Gastrocnemius medialis (tissue), 4 donors: ENCODE measurements around the gene CD37. TPM values are rescaled to one million over a fixed set of nuclear protein-coding genes. Genes with fewer than 3 reads are reported as not detected.
"Not testable (repeated sequence)": the region's sequence is repeated elsewhere in the genome, so short reads cannot be mapped to it uniquely, and the experiment has no call there.

Source experiments
- ATAC-seq, 2 donors: fragments of 150-250 bp; one replicate each; pipeline ENCODE4 v1.9.1; 2016
- DNase-seq, 2 donors: peaks; one replicate each; pipeline ENCODE4 v3.0.0-alpha.2; 2019
- H3K27ac ChIP-seq, 4 donors: fragments of 200-600 bp; sonication (generic); 1 replicate in 1 of 4; 2 replicates in 3 of 4; pipeline ENCODE4 v1.5.1; 2016 to 2018; ENCODE audit warnings: mild to moderate bottlenecking in 2 of 4, moderate library complexity in 1 of 4
- H3K27me3 ChIP-seq, 3 donors: fragments of 200-600 bp; sonication (generic) in 2 of 3; 1 replicate in 1 of 3; 2 replicates in 2 of 3; pipeline versions ENCODE4 v1.5.1 to v1.6.0; 2016 to 2019; ENCODE audit warnings: mild to moderate bottlenecking in 1 of 3, moderate library complexity in 1 of 3
- H3K36me3 ChIP-seq, 2 donors: fragments of 200-600 bp; sonication (generic) in 1 of 2; one replicate each; pipeline ENCODE4 v1.5.1; 2017 to 2018
- H3K4me1 ChIP-seq, 2 donors: fragments of 200-600 bp; sonication (generic) in 1 of 2; one replicate each; pipeline ENCODE4 v1.5.1; 2016 to 2017; ENCODE audit warnings: mild to moderate bottlenecking in 2 of 2
- H3K4me3 ChIP-seq, 4 donors: fragments of 200-600 bp; sonication (generic) in 3 of 4; 1 replicate in 1 of 4; 2 replicates in 3 of 4; pipeline ENCODE4 v1.5.1; 2016 to 2019; ENCODE audit warnings: mild to moderate bottlenecking in 2 of 4
- H3K9me3 ChIP-seq, 3 donors: fragments of 200-600 bp; sonication (generic) in 2 of 3; 1 replicate in 1 of 3; 2 replicates in 2 of 3; pipeline ENCODE4 v1.5.1; 2016 to 2019
- CTCF ChIP-seq, 5 experiments: fragments of 450-650 bp in 3 of 5; fragments of 200-600 bp in 2 of 5; sonication (generic) in 2 of 5; IDR thresholded peaks in 4 of 5; conservative IDR thresholded peaks in 1 of 5; 1 replicate in 4 of 5; 2 replicates in 1 of 5; pipeline ENCODE4 v1.5.1; 2016 to 2019; ENCODE audit warnings: antibody characterized with exemption in 5 of 5, mild to moderate bottlenecking in 3 of 5, moderate library complexity in 3 of 5
- POLR2A ChIP-seq, 2 donors: fragments of 450-650 bp; IDR thresholded peaks; one replicate each; pipeline ENCODE4 v1.6.1; 2017; ENCODE audit warnings: antibody characterized with exemption in 2 of 2, mild to moderate bottlenecking in 2 of 2, moderate library complexity in 2 of 2
- in situ Hi-C, 4 donors: fragments of 200-750 bp; cut with MboI; loops; one replicate each; pipeline versions ENCODE4 v1.15.0 to v1.8.0; 2017; ENCODE audit warnings: low sequenced_read_pairs in 4 of 4
- intact Hi-C: fragments of 100-400 bp; cut with DNase I; formaldehyde crosslinking; loops from one replicate; pipeline ENCODE4 v1.15.1; 2023; ENCODE audit warnings: low total_unique reads
- total RNA-seq, 4 donors: library from RNA; depleted of rRNA; stranded (reverse); fragments of >200 nt; gene quantifications; one replicate each; pipeline versions ENCODE4 v1.1.0 to v1.2.3, GENCODE V29; 2016

CD37 gene
- total RNA-seq, 4 donors from 2014 or later, result 1.6 to 8.5 (median 2.3) TPM

- Histone ChIP-seq H3K9me3 (peaks cover 0 to 4% (median 0%) of the 10 kb centered on the region in 3 donors), H3K4me3 (no peak overlapping the region), H3K36me3 (no peaks in the 10 kb centered on the region), H3K27ac (no peak overlapping the region), H3K27me3 (no peaks in the 10 kb centered on the region), H3K4me1 (peaks cover 0 to 5% of the 10 kb centered on the region in 2 donors)
- TF ChIP-seq CTCF (IDR thresholded peaks at IDR 0.05 in 4 of 5, conservative IDR thresholded peaks at IDR 0.05 in 1 of 5), result no peak
- ATAC-seq (no peak), DNase-seq (no peak)
- in situ Hi-C loops (no loop called here), intact Hi-C loops (no loop called here)
Measured at GRCh38 chr19:49318296-49318695, 16.9 kb upstream of the CD37 start.

- Histone ChIP-seq H3K4me3 (no peak within 1 kb of the TSS), H3K36me3 (no peaks in the 10 kb centered on the region), H3K27me3 (no peaks in the 10 kb centered on the region), H3K9me3 (no peaks in the 10 kb centered on the region), H3K4me1 (no peaks in the 10 kb centered on the region), H3K27ac (no peak within 1 kb of the TSS)
- no peak for DNase-seq
- no peak for TF ChIP-seq CTCF (IDR thresholded peaks at IDR 0.05 in 4 of 5, conservative IDR thresholded peaks at IDR 0.05 in 1 of 5)
- no peak for TF ChIP-seq POLR2A (IDR thresholded peaks at IDR 0.05)
- in situ Hi-C loops, result no loop called here
- no peak for ATAC-seq
- intact Hi-C loops, result no loop called here
Measured at GRCh38 chr19:49324801-49325576, 10.2 kb upstream of the CD37 start, which contains the start of gene SLC6A16. Gene SLC6A16 (minus strand): TSS chr19:49325191. CDS start chr19:49311347, 13,844 bp downstream.

GRCh38 chr19:49325756-49326155 is 9.4 kb upstream of the CD37 start:
- H3K27ac ChIP-seq, H3K9me3 ChIP-seq, ATAC-seq, H3K4me1 ChIP-seq, H3K4me3 ChIP-seq, DNase-seq, in situ Hi-C loops, H3K27me3 ChIP-seq, H3K36me3 ChIP-seq, intact Hi-C loops: not testable (repeated sequence)

GRCh38 chr19:49326165-49326704 is 9.0 kb upstream of the CD37 start:
- intact Hi-C loops (no loop called here), in situ Hi-C loops (no loop called here)
- ATAC-seq, result no peak
- Histone ChIP-seq H3K27me3 (no peaks in the 10 kb centered on the region), H3K4me3 (no peak overlapping the region), H3K4me1 (no peaks in the 10 kb centered on the region), H3K9me3 (no peaks in the 10 kb centered on the region), H3K27ac (no peak overlapping the region), H3K36me3 (no peaks in the 10 kb centered on the region)
- no peak for TF ChIP-seq CTCF (IDR thresholded peaks at IDR 0.05 in 4 of 5, conservative IDR thresholded peaks at IDR 0.05 in 1 of 5)
- TF ChIP-seq POLR2A (IDR thresholded peaks at IDR 0.05), result no peak
- no peak for DNase-seq

- Histone ChIP-seq H3K36me3 (no peaks in the 10 kb centered on the region), H3K4me3 (no peak overlapping the region), H3K4me1 (no peaks in the 10 kb centered on the region), H3K27ac (no peak overlapping the region), H3K9me3 (no peaks in the 10 kb centered on the region), H3K27me3 (no peaks in the 10 kb centered on the region)
- DNase-seq (no peak), ATAC-seq (no peak)
- intact Hi-C loops (no loop called here), in situ Hi-C loops (no loop called here)
- TF ChIP-seq POLR2A (IDR thresholded peaks at IDR 0.05), result no peak
- TF ChIP-seq CTCF (IDR thresholded peaks at IDR 0.05 in 4 of 5, conservative IDR thresholded peaks at IDR 0.05 in 1 of 5), result peak in 3 of 5 experiments; percentile 33 to 42 (median 36)
Measured at GRCh38 chr19:49327878-49328544, 7.2 kb upstream of the CD37 start.
